ENCODE results near the gene KIF25.

KIF25 gene

DNA sequence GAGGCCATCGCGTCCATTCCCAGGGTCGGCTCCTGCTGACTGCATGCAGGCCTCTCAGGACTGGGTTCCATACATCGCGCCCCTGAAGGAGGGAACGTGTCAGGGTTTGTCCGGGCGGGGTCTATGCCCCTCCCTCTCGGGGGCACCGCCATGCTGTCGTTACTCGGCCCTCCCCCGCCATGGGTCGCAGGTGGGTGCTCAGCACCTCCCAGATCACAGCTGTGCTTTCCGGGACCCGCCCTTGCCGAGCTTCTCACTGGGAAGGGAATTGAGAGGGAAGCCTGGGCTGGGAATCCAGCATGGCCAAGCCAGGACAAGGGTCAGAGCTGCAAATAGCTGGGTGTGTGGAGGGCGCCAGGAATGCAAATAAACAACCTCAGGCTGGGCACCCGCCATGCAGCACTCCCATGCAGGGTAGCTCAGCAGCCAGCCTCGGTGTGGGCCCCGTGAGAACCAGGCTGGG is 81.5 kb downstream of the KIF25 start, which contains the start of gene FRMD1:
FRMD1 (minus strand) TSS at position 270 of the 463 bp plus-strand sequence; CDS start at position 152, 118 bp downstream.
- no peak within 1 kb of the TSS for H3K27ac ChIP-seq

DNA sequence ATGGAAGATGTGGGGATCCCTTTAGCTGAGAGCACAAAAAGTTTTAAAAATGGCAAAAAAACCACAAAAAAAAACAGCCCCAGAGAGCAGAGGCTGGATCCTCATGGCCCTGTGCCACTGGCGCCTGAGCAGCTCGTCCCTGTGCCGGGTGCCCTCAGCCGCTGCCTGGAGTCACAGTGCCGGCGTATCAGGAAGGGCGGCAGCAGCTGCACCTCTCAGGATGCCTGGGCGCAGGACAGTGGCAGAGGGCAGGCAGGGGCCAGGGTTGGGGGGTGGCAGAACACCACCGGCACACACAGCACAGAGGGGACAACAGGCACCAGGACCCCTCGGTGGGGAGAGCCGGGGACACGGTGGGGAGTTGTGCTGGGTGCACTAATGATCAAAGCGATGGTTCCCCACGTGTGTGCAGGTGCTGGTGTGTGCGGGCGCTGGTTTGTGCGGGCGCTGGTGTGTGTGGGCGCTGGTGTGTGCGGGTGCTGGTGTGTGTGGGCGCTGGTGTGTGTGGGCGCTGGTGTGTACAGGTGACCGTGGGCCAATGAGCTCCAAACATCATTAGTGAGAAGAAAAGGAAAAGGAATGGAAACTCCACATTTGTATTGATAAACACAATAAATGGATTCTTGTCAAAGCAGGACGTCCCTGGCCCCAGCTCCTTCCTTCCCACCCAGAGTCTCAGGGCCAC is 83.1 kb downstream of the KIF25 start:
- H3K27ac ChIP-seq: no peak overlapping the region
- TF ChIP-seq, protein P1, sequence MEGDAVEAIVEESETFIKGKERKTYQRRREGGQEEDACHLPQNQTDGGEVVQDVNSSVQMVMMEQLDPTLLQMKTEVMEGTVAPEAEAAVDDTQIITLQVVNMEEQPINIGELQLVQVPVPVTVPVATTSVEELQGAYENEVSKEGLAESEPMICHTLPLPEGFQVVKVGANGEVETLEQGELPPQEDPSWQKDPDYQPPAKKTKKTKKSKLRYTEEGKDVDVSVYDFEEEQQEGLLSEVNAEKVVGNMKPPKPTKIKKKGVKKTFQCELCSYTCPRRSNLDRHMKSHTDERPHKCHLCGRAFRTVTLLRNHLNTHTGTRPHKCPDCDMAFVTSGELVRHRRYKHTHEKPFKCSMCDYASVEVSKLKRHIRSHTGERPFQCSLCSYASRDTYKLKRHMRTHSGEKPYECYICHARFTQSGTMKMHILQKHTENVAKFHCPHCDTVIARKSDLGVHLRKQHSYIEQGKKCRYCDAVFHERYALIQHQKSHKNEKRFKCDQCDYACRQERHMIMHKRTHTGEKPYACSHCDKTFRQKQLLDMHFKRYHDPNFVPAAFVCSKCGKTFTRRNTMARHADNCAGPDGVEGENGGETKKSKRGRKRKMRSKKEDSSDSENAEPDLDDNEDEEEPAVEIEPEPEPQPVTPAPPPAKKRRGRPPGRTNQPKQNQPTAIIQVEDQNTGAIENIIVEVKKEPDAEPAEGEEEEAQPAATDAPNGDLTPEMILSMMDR (conservative IDR thresholded peaks at IDR 0.05): no peak

More for the DNA sequence above, 81.5 kb downstream of the KIF25 start, which contains the start of gene FRMD1:
- TF ChIP-seq, protein P1 (conservative IDR thresholded peaks at IDR 0.05): no peak

DNA sequence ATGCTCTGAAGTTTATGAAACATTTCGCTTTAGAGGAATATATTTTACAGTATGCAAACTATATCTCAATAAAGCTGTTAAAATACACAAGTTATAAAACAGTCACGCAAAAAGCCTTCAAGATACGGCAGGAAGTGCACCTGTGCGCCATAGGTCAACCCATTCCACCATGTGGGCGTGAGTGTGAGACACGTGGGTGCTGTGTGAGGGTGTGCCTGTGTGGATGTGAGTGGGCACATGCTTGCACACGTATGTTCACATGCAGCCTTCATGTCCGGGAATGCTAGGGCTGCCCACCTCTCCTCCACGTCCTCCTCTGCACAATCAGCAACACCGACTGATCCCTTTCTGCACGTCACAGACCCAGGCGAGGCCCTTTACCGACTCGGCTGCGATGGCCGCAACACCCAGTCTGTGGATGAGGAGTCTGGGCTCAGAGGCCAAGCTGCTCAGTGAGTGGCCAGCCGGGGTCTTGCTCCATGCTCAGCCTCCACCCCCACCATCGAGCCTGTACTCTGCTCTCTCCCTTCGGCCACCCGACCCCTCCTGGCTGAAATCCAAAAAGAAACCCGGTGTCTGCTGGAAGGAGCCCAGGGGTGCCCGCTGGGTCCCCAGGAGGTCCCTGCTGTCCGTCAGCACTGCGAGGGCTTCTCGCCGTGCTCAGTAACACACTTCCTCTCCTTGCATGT is 84.5 kb downstream of the KIF25 start:
- TF ChIP-seq, protein P1 (conservative IDR thresholded peaks at IDR 0.05): no peak

DNA sequence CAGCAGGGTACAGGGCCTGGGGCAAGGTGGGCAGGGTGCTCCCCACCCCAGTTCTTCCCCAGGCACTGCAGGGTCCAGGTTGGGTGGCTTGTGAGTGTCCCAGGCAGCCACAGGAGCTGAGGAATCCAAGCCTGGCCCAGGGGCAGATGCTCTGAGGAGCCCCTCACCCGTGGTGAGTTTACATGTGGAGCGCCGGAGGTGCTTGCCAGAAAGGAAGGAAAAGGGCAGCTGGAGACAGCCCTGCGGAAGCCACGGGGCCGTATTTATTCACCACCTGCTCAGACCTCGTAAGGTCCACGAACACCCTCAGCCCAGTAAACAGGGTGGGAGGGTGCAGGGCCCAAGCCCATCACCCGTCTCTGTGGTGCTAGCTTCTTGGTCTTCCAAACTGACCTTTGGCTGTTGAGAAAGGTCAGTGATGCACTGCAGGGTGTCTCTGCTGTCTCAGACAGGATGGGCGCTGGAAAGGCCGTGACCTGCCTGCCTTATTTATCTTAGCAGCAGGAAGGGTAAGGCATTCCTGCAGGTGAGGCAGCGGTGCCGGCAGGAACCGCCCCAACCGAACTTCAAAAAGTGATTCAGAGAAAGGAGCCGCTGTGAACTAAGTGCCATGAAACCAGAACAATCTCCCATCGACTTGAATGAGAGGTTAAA is 85.5 kb downstream of the KIF25 start:
- H3K27ac ChIP-seq: no peak overlapping the region
- TF ChIP-seq, protein P1 (conservative IDR thresholded peaks at IDR 0.05): no peak

More for the DNA sequence above, 84.5 kb downstream of the KIF25 start:
- H3K27ac ChIP-seq: no peak overlapping the region

DNA sequence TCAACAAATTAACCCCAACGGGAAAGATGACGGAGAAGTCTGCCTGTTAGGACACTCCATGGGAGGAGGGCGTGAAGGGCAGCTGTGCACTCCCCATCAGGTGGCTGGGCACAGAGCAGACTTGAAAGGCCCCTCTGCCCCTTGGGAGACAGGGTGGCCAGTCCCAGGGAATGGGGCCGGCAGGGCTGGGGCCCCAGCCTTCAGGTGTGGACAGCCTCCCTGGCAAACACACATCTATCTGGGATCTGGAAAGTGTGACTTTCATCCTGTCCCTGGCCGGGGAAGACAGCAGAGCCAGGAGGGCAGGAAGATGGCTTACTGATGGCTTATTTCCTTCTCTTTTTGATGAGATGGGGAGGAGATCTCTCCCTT is 86.0 kb downstream of the KIF25 start:
- TF ChIP-seq, protein P1 (conservative IDR thresholded peaks at IDR 0.05): no peak
- no peak overlapping the region for H3K27ac ChIP-seq

DNA sequence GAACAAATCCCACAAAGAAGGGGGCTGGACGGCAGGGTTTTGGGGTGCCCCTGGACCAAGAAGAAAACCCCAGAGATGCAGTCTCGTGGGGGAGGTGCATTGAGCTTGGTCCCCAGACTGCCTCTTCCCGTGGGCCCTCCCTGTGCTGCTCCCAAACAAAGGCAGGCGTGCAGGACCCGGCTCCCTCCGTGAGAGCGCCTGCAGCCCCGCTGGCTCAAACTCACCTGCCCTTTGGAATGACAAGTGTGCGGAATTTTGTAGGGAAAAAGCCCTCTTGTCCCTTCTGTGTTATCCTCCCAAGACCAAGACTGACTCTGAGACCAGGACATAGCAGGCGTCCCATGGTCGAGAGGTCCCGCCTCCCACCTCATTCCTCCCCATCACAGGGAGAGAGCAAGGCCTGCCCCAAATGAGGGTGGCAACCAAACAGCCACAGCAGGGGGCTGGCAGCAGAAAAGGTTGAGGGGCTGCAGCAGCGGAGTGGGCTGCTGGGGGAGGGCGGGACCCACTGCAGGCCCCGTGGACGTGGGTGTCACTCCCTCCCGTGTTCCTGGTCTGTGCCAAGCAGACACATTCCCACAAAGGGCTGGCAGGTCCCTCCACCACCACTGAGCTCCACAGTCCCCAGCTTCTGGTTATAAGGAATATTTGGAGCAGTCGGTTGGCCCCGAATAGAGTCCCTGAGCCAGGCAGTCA is 87.1 kb downstream of the KIF25 start:
- TF ChIP-seq, protein P1 (conservative IDR thresholded peaks at IDR 0.05): no peak
- no peak overlapping the region for H3K27ac ChIP-seq

Measured in VCaP (cell line).